NCI-H526 treated with DMSO at 0.1 percent for 48 hours (cell line): ENCODE data around the gene EVC.
"Not testable (repeated sequence)": the region's sequence is repeated elsewhere in the genome, so short reads cannot be mapped to it uniquely, and the experiment has no call there.

Experiments
- DNase-seq: peaks from one replicate; lab custom pipeline; 2025; lab: John Stamatoyannopoulos, UW

The EVC gene

DNA sequence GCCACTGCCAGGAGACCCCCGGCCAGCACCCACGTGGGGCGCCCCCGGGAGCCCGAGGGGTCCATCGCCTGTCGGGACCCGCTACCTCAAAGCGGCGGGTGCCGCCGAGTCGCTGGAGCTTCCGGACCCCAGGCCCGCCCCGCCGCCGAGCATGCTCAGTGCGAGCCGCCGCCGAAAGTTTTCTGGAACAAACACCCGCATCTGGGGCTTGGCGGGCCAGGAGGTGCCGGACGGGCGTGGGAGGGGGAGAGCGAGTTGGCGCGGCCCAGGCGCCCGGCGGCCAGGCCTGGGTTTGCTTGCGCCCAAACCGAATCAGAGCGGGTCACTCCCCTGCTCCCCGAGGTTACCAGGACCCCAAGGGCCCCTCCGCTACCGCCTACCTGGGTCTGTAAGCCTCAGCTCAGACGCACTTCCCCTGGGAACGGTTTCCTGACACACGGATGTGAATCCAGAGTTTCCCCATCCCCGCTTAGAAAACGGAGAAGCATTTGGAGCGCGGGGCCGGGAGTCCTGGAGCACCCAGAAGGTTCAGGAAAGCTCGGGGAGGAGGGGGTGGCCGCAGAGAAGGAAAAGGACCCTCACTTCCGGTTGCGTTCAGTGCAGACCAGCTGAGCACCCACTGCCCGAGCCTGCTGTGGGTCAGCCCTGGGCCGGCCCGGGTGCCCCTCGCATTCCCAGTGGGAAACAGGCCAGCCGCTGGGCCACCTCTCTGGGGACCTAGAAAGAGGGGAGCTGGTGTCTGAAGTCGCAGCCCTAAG, 2.4 kb upstream of the EVC start, which contains the start of gene EVC2:
Gene EVC2 (minus strand): TSS at position 111 of the 758 bp plus-strand sequence. CDS start 46 bp downstream, at position 65.
- no peak for DNase-seq

GRCh38 chr4:5709207-5709575, 1.8 kb upstream of the EVC start:
- no peak for DNase-seq

- DNase-seq: no peak
These were observed 688 bp upstream of the EVC start for GRCh38 chr4:5710065-5710960.

GRCh38 chr4:5711479-5712184, 631 bp downstream of the EVC start:
- no peak for DNase-seq

GRCh38 chr4:5712517-5712916, 1.5 kb downstream of the EVC start:
- no peak for DNase-seq

DNA sequence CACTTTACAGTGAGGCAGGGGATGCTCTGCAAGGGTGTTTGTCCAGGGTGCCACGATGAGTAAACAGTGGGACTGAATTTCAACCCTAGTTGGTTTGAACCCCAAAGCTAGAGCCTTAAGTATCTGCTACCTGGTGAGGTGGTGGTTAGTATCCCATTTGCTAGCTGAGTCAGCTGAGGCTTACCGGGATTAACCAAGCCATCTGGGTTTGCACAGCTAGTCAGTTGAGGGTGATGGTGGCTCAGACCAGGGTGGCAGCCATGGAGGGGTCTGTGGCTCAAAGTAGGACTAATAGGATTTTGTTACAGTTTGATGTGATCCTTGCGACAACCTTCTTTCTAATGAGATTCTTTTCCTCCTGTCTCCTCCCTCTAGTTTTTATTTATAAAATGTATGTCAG, 1.9 kb downstream of the EVC start:
- no peak for DNase-seq

DNA sequence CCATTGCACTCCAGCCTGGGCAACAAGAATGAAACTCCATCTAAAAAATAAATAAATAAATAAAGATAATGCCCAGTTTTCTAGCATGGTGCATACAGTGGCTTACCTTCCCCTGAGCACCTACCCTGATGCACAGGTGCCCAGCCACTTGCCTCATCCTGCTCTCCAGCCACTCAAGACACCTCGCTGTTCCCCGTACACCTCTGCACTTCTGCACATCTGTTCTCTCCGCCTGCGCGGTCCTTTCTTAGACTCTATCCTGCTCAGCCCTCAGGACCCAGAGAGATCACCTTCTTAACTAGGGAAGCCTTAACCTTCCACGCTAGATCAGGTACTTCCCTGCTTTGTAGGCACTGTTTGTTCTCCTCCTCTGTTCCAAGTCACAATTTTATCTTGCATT, 2.9 kb downstream of the EVC start:
- DNase-seq: no peak

GRCh38 chr4:5715357-5715756, 4.4 kb downstream of the EVC start:
- DNase-seq: no peak

DNA sequence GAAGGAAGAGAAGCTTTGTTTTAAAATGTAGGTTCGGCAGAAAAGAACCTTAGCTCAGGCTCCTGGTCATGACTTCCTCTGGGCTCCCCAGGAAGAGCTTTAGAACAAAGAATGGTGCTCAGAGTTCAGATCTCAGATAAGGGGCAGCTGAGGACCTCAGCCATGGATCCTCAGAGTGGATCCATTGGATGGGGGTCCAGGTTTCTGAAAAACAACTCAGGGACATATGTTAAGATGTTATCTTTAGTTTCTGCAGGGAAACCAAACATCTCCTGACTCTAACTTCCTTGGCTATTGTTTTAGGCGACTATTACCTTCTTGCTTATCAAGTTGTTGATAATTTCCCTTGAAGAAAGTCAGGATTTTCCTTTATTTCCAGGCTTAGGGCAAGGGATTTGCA, 5.4 kb downstream of the EVC start:
- DNase-seq: no peak

DNA sequence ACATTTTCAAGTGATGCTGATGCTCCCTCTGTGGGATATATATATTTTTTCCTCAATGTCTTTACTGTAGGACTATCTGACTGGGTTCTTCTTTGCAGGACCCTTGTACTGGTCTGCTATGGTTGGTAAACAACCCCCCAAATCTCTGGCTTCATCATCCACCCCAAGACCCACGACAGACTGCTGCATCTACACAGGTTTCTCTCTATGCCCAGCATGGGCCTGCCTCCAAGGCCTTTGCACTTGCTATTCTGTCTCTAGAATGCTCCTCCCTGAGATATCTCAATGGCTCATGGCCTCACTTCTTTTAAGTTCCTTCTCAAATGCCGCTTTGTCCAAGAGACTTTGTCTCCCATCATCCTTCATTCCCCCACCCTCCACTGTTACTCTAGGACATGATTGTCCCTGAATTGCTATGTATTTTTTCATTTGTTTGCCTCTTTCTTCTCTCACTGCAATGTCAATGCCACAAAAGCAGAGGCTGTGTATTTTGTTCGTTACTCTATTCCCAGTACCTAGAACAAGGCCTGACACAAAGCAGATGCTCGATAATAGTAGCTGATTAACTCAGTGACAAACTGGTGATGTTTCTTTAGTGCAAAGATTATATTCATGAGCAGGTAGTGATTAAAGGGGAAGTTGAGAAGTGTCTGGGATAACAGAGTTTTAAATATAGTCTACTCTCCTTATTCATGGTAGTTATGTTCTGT, 6.6 kb downstream of the EVC start:
- no peak for DNase-seq

DNA sequence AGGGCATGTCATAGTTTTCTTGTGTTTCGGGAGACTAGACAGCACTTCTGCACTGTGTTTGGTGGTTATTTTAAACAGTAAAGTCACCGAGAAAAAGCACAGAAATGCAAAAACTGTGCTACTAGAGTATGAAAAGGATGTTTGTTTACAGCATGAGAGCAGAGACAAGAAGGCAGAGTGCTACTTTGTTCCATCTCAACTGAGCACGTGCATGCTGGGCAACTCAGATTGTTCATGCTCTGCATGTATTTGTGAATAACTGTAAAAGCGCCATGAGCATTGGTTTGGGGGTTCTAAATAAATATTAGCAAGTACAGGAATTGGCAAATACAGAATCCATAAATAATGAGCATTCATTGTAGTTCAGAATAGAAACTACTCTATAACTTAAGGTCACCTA, 7.4 kb downstream of the EVC start:
- no peak for DNase-seq

DNA sequence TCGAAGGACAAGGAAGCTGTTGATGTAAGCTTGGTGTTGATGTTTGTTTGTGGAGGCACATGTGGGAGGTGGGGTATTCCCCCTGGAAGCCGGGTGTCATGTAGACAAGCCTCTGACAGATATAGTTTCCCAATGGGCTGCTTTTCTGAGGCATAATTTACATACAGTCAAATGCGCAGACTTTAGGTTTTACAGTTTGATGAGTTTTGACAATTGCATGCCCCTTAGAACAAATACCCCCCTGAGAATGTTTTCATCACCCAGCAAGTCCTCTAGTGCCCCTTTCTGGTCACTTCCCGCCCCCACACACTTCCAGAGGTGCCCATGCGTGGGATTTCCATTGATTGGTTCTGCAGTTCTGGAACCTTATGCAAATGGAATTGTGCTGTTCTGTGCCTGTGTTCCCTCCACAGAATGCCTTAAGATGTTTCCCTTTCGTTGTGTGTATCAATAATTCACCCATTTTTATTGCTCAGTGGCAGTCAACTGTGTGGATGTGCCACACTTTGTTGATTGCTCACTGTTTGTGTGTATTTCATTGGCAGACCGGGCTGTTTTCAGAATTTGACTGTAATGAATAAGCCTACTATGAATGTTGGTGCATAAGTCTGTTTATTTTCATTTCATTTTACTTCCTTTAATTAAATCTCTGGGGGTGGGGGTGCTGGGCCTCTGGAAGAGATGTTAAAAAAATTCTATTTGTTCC, 8.5 kb downstream of the EVC start:
- peak; percentile 43 for DNase-seq

- DNase-seq: no peak
These were observed 9.3 kb downstream of the EVC start for GRCh38 chr4:5720157-5720850.

GRCh38 chr4:5720980-5721379, 10.0 kb downstream of the EVC start:
- DNase-seq: no peak

DNA sequence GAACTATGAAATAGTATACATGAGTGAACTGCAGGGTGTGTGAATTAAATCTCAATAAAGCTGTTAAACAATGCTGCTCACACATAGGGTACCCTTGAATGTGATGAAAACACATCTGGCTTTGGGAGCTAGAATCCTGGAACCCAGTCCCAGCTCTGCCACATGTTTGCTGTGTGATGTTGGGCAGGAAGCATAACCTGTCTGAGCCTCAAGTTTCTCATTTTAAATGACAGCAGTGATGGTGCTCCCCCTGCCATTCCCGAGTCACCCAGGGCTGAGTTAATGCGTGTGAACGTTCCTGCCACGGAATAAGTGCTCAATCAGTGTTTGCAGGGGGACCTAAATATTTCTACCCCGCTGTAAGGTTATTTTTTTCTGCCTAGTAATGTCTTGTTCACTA, 10.9 kb downstream of the EVC start:
- DNase-seq: no peak

DNA sequence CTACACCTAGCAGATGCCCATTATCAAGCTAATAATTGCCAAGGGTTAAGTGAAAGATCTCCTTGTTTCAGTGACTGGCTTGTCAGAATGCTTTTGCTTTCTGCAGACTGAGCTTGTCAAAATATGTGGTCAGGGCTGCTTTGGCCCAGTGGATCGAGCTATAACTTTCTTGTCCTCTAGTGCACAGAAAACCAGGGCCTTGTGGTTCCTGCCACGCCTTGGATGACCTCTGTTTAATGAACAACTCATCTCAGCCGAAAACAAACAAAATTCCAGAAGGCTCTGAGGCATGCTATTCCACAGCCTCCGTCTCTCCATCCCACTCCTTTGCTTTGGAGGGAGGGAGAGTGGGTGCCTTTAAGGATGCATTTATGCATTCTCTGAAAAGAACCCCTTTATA, 11.3 kb downstream of the EVC start:
- DNase-seq: no peak

- no peak for DNase-seq
These were observed 13.4 kb downstream of the EVC start for GRCh38 chr4:5724377-5724776.

GRCh38 chr4:5728412-5728811, 17.4 kb downstream of the EVC start:
- not testable (repeated sequence) for DNase-seq

DNA sequence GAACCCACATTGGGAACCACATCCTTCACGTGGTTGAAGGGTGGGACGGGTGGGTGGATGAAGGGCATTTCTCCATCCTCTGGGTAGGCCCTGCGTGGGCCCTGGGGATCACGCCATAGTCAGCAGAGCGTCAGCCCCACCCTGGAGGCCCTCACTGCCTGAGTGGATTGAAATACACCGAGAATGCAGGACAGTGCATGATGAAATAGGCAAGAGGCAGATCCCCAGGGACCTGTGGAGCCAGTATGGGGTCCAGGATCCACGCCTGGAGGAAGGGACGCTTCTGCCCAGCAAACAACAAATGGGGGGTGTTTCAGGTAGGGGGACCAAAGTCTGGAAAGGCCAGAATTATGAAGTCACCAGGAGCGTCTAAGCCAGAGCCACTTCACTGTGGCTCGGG, 19.4 kb downstream of the EVC start:
- DNase-seq: no peak
